Cardiac fibroblast (primary cell): ENCODE data around the gene PARD3B.

ENCODE experiments used
- DNase-seq, 2 donors: peaks; one replicate each; pipeline versions ENCODE4 v3.0.0 to v3.0.0-alpha.2; 2010; ENCODE audit warnings: low read depth in 2 of 2
- H3K4me3 ChIP-seq, 2 donors: replicated peaks in 1 of 2; 1 replicate in 1 of 2; 2 replicates in 1 of 2; pipeline ENCODE4 v1.5.1; 2011; ENCODE audit warnings: low read depth in 2 of 2, low read length in 2 of 2, mild to moderate bottlenecking in 2 of 2, moderate library complexity in 1 of 2
- TF ChIP-seq, protein P1 (sequence below): IDR thresholded peaks from one replicate; pipeline ENCODE4 v1.5.1; 2011; ENCODE audit warnings: low read depth, mild to moderate bottlenecking, low read length, inconsistent platforms

Gene PARD3B

GRCh38 chr2:204608237-204608939 lies 63.1 kb downstream of the PARD3B start:
- TF ChIP-seq, protein P1, sequence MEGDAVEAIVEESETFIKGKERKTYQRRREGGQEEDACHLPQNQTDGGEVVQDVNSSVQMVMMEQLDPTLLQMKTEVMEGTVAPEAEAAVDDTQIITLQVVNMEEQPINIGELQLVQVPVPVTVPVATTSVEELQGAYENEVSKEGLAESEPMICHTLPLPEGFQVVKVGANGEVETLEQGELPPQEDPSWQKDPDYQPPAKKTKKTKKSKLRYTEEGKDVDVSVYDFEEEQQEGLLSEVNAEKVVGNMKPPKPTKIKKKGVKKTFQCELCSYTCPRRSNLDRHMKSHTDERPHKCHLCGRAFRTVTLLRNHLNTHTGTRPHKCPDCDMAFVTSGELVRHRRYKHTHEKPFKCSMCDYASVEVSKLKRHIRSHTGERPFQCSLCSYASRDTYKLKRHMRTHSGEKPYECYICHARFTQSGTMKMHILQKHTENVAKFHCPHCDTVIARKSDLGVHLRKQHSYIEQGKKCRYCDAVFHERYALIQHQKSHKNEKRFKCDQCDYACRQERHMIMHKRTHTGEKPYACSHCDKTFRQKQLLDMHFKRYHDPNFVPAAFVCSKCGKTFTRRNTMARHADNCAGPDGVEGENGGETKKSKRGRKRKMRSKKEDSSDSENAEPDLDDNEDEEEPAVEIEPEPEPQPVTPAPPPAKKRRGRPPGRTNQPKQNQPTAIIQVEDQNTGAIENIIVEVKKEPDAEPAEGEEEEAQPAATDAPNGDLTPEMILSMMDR = no peak
- peak; percentile 9 to 40 for DNase-seq
- no peak overlapping the region for H3K4me3 ChIP-seq

DNA sequence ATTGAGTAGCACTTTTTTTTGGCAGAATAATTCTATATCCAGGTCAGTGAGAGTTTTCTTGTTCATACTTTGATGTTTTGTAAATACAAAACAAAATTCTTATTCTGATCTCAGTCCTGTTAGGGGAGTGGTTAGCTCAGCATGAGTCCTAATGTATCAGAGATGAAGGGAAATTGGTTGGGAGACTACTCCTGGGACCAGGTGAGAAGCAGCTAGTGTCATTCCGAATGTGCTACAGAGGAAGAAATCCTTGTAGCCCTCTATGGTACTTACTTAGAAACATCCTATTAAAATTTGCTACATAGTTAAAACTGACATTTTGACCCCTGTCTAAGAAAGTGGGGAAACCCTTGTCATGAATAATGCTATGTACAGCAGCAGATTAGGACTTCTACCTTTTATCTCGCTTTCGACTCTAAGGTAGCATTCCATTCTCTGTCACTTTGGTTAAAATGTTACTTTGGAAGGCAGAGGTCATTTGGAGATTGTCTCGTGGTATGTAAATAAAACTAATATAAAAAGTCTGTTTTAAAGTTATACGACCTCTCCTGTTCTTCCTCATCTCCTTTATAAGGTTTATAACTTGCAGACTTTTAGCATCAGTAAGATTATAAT lies 65.8 kb downstream of the PARD3B start:
- TF ChIP-seq, protein P1 = no peak
- no peak overlapping the region for H3K4me3 ChIP-seq
- no peak for DNase-seq

DNA sequence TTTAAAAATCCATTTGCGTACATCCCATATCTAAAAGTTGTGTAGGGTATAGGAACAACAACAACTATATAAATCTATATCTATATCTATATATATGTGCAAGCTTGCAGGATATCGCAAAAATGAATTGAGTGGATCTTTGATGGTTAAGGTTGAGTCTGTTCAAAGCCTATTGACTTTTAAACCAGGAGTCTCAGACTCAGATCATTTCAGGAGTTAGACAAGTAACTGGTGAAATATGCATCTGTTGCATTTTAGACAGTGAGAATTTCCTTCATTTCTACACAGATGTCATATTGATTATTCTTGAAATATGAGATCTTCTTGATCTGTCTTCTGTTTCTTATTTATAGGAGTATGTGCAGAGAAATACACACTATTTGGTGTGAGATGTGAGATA lies 66.5 kb downstream of the PARD3B start:
- TF ChIP-seq, protein P1 = no peak
- no peak for DNase-seq
- H3K4me3 ChIP-seq = no peak overlapping the region

- TF ChIP-seq, protein P1 = no peak
- no peak for DNase-seq
- no peak overlapping the region for H3K4me3 ChIP-seq
Observed at GRCh38 chr2:204613635-204614034, 68.4 kb downstream of the PARD3B start.

GRCh38 chr2:204615456-204615855 lies 70.2 kb downstream of the PARD3B start:
- no peak overlapping the region for H3K4me3 ChIP-seq
- DNase-seq = no peak
- TF ChIP-seq, protein P1 = no peak

- TF ChIP-seq, protein P1 = no peak
- H3K4me3 ChIP-seq = no peak overlapping the region
- DNase-seq = peak; percentile 6 to 30
Observed at GRCh38 chr2:204625135-204625534, 79.9 kb downstream of the PARD3B start.
